HFF-Myc (cell line): ENCODE data around the gene MME.

Experiments
- DNase-seq: peaks from one replicate; pipeline ENCODE4 v3.0.0-alpha.2; 2011; ENCODE audit warnings: low read depth; ENCODE audit errors: extremely low read depth
- H3K4me3 ChIP-seq: replicated peaks from 2 replicates; pipeline ENCODE4 v1.5.1; 2011; ENCODE audit warnings: low read depth, mild to moderate bottlenecking, control low read depth, low read length
- TF ChIP-seq, protein P1 (sequence below): IDR thresholded peaks from 2 replicates; pipeline ENCODE4 v1.5.1; 2012; ENCODE audit warnings: mild to moderate bottlenecking, low read depth, low read length, control low read depth; ENCODE audit errors: missing control alignments

The MME gene

DNA sequence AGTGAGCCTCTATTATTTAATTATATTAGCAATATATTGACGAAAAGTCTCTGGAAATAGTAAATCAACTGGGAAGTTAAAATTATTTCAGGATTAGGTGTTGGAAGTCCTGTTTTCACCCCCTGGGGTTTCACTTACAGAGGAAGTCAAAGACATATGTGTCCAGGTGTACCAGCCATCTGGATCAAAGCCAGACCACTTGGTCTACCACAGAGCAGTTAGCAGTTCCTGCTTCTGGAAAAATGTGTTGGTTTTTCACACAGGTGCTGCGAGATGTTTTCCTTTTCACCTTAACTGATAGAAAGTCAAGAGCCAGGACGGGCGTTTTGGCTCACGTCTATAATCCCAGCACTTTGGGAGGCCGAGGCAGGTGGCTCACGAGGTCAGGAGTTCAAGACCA, 13.1 kb downstream of the MME start:
- TF ChIP-seq, protein P1, sequence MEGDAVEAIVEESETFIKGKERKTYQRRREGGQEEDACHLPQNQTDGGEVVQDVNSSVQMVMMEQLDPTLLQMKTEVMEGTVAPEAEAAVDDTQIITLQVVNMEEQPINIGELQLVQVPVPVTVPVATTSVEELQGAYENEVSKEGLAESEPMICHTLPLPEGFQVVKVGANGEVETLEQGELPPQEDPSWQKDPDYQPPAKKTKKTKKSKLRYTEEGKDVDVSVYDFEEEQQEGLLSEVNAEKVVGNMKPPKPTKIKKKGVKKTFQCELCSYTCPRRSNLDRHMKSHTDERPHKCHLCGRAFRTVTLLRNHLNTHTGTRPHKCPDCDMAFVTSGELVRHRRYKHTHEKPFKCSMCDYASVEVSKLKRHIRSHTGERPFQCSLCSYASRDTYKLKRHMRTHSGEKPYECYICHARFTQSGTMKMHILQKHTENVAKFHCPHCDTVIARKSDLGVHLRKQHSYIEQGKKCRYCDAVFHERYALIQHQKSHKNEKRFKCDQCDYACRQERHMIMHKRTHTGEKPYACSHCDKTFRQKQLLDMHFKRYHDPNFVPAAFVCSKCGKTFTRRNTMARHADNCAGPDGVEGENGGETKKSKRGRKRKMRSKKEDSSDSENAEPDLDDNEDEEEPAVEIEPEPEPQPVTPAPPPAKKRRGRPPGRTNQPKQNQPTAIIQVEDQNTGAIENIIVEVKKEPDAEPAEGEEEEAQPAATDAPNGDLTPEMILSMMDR: no peak
- no peak overlapping the region for H3K4me3 ChIP-seq
- no peak for DNase-seq

DNA sequence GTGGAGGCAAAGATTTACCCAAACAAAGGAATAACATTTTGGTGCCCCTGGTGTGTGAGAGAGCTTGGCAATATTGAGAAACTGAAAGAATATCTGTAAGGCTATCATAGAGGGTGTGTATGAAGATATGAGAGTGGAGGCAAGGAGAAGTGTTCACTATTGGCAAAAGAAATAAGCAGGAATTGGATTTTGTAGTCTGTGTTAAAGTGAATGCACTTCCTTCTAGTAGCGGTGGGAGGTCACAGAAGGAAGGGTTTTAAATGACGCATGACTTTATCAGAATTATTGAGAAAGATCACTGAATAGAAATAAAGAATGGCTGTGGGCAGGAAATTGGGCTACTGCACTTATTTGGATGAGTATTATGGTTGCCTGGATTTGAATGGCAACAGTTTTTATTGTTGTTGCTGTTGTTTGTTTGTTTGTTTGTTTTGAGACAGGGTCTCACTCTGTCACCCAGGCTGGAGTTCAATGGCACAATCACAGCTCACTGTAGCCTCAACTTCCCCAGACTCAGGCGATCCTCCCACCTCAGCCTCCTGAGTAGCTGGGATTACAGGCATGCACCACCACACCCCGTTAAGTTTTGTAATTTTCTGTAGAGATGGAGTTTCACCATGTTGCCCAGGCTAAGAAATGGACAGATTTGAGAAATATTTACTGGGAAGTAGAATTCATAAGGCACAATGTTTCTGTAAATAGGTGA, 16.3 kb downstream of the MME start:
- TF ChIP-seq, protein P1: no peak
- no peak overlapping the region for H3K4me3 ChIP-seq
- DNase-seq: no peak

DNA sequence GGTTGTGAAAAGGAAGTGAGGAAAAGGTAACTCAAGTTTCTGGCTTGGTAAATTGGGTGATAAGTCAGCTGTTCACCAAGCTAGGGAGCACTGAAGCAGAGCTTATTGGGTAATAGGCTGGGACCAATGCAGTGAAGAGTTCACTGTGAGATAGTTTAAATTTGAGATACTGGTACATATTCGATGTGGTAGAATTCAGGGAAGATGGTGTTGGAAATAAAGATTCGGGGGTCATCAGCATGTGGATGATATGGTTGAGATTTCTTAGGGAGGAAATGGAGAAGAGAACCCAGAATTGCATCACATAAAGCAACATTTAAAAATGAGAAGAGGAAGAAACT, 16.9 kb downstream of the MME start:
- TF ChIP-seq, protein P1: no peak

DNA sequence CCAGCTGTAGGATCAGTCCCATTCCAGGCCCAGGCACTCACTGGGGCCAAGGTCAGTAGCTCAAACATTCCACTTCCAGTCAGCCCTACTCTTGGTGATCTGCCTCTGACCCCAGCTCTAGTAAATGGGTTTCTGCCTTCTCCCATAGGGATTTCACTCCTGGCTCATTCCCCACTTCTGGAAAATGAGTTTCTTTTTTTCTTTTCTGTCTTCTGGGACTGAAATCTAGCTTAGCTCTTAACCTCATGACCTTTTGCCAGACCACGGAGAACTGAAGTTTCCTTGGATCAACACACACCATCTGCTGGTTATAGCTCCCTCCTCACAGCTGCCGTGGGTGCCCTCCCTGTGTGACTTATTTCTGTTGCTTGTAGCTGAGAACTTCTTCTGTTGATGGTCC, 21.3 kb downstream of the MME start:
- peak; percentile 56 for DNase-seq
- H3K4me3 ChIP-seq: no peak overlapping the region
- TF ChIP-seq, protein P1: no peak

More for the DNA sequence above, 16.9 kb downstream of the MME start:
- DNase-seq: no peak
- no peak overlapping the region for H3K4me3 ChIP-seq

DNA sequence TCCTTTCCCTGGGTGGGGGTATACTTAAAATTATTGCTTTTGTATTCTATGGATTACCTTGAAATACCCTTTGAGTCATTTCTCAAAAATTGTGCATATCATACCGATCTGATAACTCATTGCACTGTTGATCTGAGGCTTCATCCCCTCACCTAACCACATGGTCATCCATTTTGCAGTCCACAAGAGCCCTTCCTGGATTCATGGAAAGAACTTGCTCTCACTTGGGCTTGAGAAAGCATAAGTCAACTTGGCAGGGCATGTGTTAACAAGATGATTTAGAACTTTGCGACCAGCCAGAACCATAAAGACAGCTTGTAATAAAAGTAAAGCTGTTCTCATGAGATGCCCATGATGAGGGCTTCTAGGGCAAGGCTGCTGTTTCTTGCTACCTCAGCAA, 22.2 kb downstream of the MME start:
- H3K4me3 ChIP-seq: no peak overlapping the region
- TF ChIP-seq, protein P1: no peak
- no peak for DNase-seq

DNA sequence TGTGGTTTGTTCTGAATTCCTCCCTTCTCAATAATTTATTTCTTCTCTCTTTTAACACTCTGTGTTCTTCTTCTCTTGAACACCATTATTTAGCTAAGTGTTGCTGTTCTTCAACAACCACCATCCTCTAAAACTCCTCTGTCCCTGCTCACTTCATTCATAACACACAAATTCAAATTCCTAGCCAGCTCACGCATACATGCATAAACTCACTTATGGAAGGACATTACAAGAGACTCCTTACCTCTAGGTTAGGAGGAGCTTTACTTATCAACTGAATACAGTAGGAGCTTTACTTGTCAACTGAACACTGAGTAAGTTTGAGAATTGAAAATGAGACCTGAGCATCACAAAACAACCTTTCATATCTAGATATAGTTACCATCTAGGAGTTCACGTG, 23.6 kb downstream of the MME start:
- H3K4me3 ChIP-seq: no peak overlapping the region
- TF ChIP-seq, protein P1: no peak
- no peak for DNase-seq

DNA sequence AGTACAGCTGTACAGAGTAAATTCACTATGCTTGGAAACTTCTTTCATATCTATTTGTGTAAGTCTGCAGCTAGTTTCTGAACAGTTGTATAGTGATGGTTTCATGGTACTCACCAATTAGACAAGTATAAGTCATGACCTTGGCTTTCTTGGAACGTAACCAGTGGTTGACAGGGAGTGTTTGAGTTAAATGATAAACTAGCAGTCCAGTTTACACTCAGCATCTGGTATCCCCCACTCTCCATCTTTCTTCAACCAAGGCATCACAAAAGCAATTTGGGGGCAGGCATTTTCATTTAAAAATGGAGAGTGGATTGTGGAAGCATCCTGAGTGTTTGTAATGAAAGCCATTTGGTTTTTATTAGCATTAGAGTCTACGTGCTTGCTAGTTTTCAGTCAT, 26.0 kb downstream of the MME start:
- no peak for DNase-seq
- TF ChIP-seq, protein P1: no peak

More for the DNA sequence above, 26.0 kb downstream of the MME start:
- no peak overlapping the region for H3K4me3 ChIP-seq
